AG04450 (cell line): Measurements from ENCODE around the gene RCC1. TPM values are rescaled to one million over a fixed set of nuclear protein-coding genes. Genes with fewer than 3 reads are reported as not detected.
A peak's percentile ranks its signal among the peaks of the same experiment; 100 is the strongest.
"Not testable (repeated sequence)": the region's sequence is repeated elsewhere in the genome, so short reads cannot be mapped to it uniquely, and the experiment has no call there.

Experiments
- CTCF ChIA-PET: fragments of 300-600, 350-600 bp; formaldehyde crosslinking; extraction: SDS; loops from one replicate; lab custom pipeline; 2022; ENCODE audit warnings: antibody characterized with exemption, inconsistent platforms; lab: Charles Lee
- POLR2A ChIA-PET: fragments of 350-600 bp; formaldehyde crosslinking; extraction: SDS; loops from one replicate; lab custom pipeline; 2021; ENCODE audit warnings: antibody characterized with exemption, inconsistent platforms; lab: Yijun Ruan, JAX
- DNase-seq: peaks from one replicate; pipeline ENCODE4 v3.0.0-alpha.2; 2011; ENCODE audit warnings: low read depth, low spot score
- H3K27ac ChIP-seq: one replicate; pipeline ENCODE4 v1.5.1; 2012; ENCODE audit warnings: low read depth, low read length, control low read depth
- H3K27me3 ChIP-seq: one replicate; pipeline ENCODE4 v1.6.0; 2012; ENCODE audit warnings: low read length; ENCODE audit not compliant: control insufficient read depth, insufficient read depth
- H3K4me3 ChIP-seq: 2 replicates; pipeline ENCODE4 v1.5.1; 2011; ENCODE audit warnings: mild to moderate bottlenecking, low read depth, low read length, control low read depth
- H3K9me3 ChIP-seq: 2 replicates; pipeline ENCODE4 v1.5.1; 2012; ENCODE audit warnings: low read length; ENCODE audit not compliant: control insufficient read depth, insufficient read depth
- CTCF ChIP-seq: IDR thresholded peaks from 2 replicates; pipeline ENCODE4 v1.5.1; 2011; ENCODE audit warnings: low read depth, low read length, control low read depth, inconsistent platforms
- polyA plus RNA-seq: library from polyadenylated mRNA; depleted of rRNA; stranded (reverse); fragments of >200 nt; gene quantifications from 2 replicates; pipeline ENCODE4 v1.2.3, GENCODE V29; 2011

RCC1 gene
- polyA plus RNA-seq, 1 experiment = 22.4 TPM

DNA sequence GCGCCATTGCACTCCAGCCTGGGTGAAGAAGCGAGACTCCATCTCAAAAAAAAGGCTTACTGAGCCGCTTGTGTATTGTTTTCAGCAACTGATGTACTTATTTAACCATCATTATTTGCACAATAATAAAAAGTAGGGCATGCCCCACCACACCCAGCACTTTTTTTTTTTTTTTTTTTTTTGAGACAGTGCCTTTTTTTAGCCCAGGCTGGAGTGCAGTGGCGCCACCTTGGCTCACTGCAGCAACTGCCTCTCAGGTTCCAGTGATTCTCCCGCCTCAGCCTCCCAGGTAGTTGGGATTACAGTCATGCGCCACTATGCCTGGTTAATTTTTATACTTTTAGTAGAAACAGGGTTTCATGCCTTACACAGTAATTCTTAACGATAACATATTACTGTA lies 34.8 kb downstream of the RCC1 start:
- Histone ChIP-seq H3K4me3 (no peak overlapping the region), H3K27ac (no peak overlapping the region), H3K9me3 (no peaks in the 10 kb centered on the region), H3K27me3 (no peaks in the 10 kb centered on the region)
- CTCF ChIA-PET = interaction anchor here (1.0 kb wide), 1 partner anchor 23 kb away, joined by 3 read pairs; no protein-coding TSS in a partner anchor
- TF ChIP-seq CTCF = 0 out of 2 replicates have a peak, but pooled peaks have one; percentile 9
- no peak for DNase-seq
- POLR2A ChIA-PET = interaction anchor here (0.7 kb wide), 1 partner anchor 280 kb away, joined by 4 read pairs; no protein-coding TSS in a partner anchor

DNA sequence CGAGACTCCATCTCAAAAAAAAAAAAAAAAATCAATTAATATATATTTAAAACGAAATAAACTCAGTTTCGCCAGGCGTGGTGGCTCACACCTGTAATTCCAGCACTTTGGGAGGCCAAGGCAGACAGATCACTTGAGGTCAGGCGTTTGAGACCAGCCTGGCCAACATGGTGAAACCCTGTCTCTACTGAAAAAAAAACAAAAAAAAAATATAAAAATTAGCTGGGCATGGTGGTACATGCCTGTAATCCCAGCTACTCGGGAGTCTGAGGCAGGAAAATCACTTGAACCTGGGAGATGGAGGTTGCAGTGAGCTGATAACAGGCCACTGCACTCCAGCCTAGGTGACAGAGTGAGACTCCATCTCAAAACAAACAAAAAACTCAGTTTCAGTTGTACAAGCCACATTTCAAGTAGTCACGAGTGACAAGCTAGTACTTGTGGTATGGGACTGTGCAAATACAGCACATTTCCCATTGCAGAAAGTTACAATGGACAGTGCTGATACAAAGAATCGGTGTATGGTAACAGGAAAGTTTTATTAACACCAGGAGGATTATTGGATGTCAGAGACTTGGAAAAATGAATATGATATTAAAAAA lies 35.7 kb downstream of the RCC1 start:
- H3K4me3 ChIP-seq, DNase-seq, H3K27me3 ChIP-seq, H3K27ac ChIP-seq, H3K9me3 ChIP-seq: not testable (repeated sequence)
- ChIA-PET POLR2A (interaction anchor here (0.7 to 1.1 kb wide), 2 partner anchors 40 to 280 kb away, joined by 4 to 5 read pairs; no protein-coding TSS in a partner anchor), CTCF (interaction anchor here (1.0 kb wide), 1 partner anchor 24 kb away, joined by 3 read pairs; no protein-coding TSS in a partner anchor)

DNA sequence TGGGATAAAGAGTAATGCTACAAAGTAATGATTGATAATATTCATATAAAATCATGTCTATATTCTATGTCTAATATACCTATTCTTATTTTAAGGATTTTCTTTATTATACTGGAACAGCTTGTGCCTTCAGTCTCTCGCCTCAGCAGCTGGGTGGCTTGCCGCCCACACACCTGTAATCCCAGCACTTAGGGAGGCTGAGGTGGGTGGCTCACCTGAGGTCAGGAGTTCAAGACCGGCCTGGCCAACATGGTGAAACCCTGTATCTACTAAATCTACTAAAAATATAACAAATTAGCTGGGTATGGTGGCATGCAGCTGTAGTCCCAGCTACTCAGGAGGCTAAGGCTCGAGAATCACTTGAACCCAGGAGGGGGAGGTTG lies 39.4 kb downstream of the RCC1 start:
- Histone ChIP-seq H3K27me3 (no peaks in the 10 kb centered on the region), H3K4me3 (no peak overlapping the region), H3K27ac (no peak overlapping the region), H3K9me3 (no peaks in the 10 kb centered on the region)
- no peak for TF ChIP-seq CTCF
- ChIA-PET POLR2A (interaction anchor here (0.9 to 1.2 kb wide), 2 partner anchors 13 to 36 kb away, joined by 3 read pairs; no protein-coding TSS in a partner anchor), CTCF (no interaction called here)
- no peak for DNase-seq

- H3K27ac ChIP-seq = no peak overlapping the region
- no peak overlapping the region for H3K4me3 ChIP-seq
- no peaks in the 10 kb centered on the region for H3K9me3 ChIP-seq
- TF ChIP-seq CTCF = no peak
- ChIA-PET POLR2A (interaction anchor here (1.1 kb wide), 1 partner anchor 34 kb away, joined by 3 read pairs; no protein-coding TSS in a partner anchor), CTCF (no interaction called here)
- no peak for DNase-seq
- H3K27me3 ChIP-seq = no peaks in the 10 kb centered on the region
Measured at GRCh38 chr1:28548318-28548717, 42.5 kb downstream of the RCC1 start.

- Histone ChIP-seq H3K27me3 (no peaks in the 10 kb centered on the region), H3K27ac (no peak overlapping the region), H3K4me3 (no peak overlapping the region), H3K9me3 (no peaks in the 10 kb centered on the region)
- ChIA-PET POLR2A (interaction anchor here (5.0 kb wide), 1 partner anchor 29 kb away, joined by 75 read pairs; no protein-coding TSS in a partner anchor), CTCF (no interaction called here)
- no peak for DNase-seq
- TF ChIP-seq CTCF = no peak
Measured at GRCh38 chr1:28551381-28551780, 45.5 kb downstream of the RCC1 start.
